DOHH2 (cell line): Measurements from ENCODE around the gene MGAT3.

Source experiments
- H3F3A ChIP-seq: fragments of 200-600 bp; sonication (generic), shearing (Covaris generic); 2 replicates; pipeline ENCODE4 v1.6.0; 2016; ENCODE audit warnings: antibody characterized with exemption, mild to moderate bottlenecking; ENCODE audit not compliant: control insufficient read depth, insufficient read depth
- H3K27ac ChIP-seq: fragments of 200-600 bp; sonication (generic); 2 replicates; pipeline ENCODE4 v1.5.1; 2014; ENCODE audit warnings: low read depth, mild to moderate bottlenecking, low read length, moderate library complexity
- H3K27me3 ChIP-seq: fragments of 200-600 bp; sonication (generic); 2 replicates; pipeline ENCODE4 v1.6.1; 2014; ENCODE audit warnings: mild to moderate bottlenecking, low read length, mixed read lengths; ENCODE audit not compliant: control insufficient read depth
- H3K36me3 ChIP-seq: fragments of 200-600 bp; sonication (generic); 2 replicates; pipeline ENCODE4 v1.6.1; 2014; ENCODE audit warnings: mild to moderate bottlenecking, low read length, moderate library complexity, mixed read lengths; ENCODE audit not compliant: control insufficient read depth
- H3K4me1 ChIP-seq: fragments of 200-600 bp; sonication (generic); 2 replicates; pipeline ENCODE4 v1.6.1; 2014; ENCODE audit warnings: mild to moderate bottlenecking, low read length, mixed read lengths; ENCODE audit not compliant: control insufficient read depth
- H3K4me2 ChIP-seq: fragments of 200-600 bp; sonication (generic); 2 replicates; pipeline ENCODE4 v1.6.0; 2014; ENCODE audit warnings: mild to moderate bottlenecking, low read length, moderate library complexity
- H3K4me3 ChIP-seq: fragments of 200-600 bp; sonication (generic); 2 replicates; pipeline ENCODE4 v1.5.1; 2014; ENCODE audit warnings: mild to moderate bottlenecking, low read length, mixed read lengths
- H3K79me2 ChIP-seq: fragments of 200-600 bp; sonication (generic); 2 replicates; pipeline ENCODE4 v1.6.1; 2014; ENCODE audit warnings: mild to moderate bottlenecking, low read length, mixed read lengths; ENCODE audit not compliant: control insufficient read depth
- H3K9me2 ChIP-seq: fragments of 200-600 bp; sonication (generic); replicated peaks from 2 replicates; pipeline ENCODE4 v1.6.1; 2014; ENCODE audit warnings: mild to moderate bottlenecking, low read length, mixed read lengths; ENCODE audit not compliant: control insufficient read depth
- H3K9me3 ChIP-seq: fragments of 200-600 bp; sonication (generic); 2 replicates; pipeline ENCODE4 v1.6.1; 2014; ENCODE audit warnings: antibody characterized with exemption, low read length, mixed read lengths; ENCODE audit not compliant: control insufficient read depth, insufficient read depth
- H4K20me1 ChIP-seq: fragments of 200-600 bp; sonication (generic); 2 replicates; pipeline ENCODE4 v1.6.0; 2014; ENCODE audit warnings: low read depth, mild to moderate bottlenecking, antibody characterized with exemption, low read length, moderate library complexity; ENCODE audit not compliant: control insufficient read depth, insufficient read depth
- EZH2phosphoT487 ChIP-seq: fragments of 200-600 bp; sonication (generic); IDR thresholded peaks from 2 replicates; pipeline ENCODE4 v1.6.1; 2017; ENCODE audit warnings: borderline replicate concordance, mild to moderate bottlenecking, antibody characterized with exemption, low read length, moderate library complexity, mixed read lengths
- TF ChIP-seq, protein P1 (sequence below): fragments of 200-600 bp; sonication (generic); IDR thresholded peaks from one replicate; pipeline ENCODE4 v1.5.1; 2014; ENCODE audit warnings: antibody characterized with exemption, mild to moderate bottlenecking, low read depth, low read length; ENCODE audit not compliant: poor library complexity, severe bottlenecking

MGAT3 gene

DNA sequence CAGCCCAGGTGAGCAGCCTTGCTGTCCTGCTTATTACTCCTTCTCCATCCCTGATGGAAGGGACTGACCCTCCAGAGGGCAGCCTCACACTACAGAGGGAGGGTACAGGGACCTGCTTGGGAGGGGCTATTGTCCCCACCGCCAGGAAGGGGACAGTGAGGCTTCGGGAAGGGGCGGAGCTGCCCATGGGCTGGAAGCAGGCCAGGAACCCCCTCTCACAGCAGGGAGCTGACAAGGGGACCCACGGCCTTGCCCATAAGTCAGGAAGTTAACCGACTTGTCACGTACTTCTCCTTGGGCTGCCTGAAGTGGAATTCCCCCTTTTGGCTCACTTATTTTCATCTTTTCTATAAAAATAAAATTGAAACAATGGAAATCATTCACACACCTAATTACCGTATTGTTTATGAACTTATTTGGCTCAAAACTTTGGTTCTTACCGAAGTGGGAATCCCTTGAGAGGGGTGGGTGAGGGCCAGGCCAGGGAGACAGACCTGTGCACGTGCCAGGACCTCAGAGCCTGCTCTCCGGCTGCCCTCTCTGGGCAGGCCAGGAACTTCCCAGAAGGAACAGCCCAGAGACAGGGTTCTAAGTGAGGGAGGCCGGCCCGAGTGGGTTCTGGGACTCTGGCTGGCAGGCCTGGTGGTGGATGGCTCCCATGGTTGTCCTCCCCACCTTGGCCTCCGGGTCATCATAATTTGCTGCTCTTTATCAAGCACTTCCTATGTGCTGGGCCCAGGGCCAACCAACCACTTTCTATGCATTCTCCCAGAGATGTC lies 5.8 kb downstream of the MGAT3 start:
- peak overlapping the region; percentile 82 for H3K4me2 ChIP-seq
- H3K36me3 ChIP-seq: peaks cover 40% of the 10 kb centered on the region
- H3K4me3 ChIP-seq: peak overlapping the region; percentile 70
- no peaks in the 10 kb centered on the region for H3K9me3 ChIP-seq
- no peaks in the 10 kb centered on the region for H4K20me1 ChIP-seq
- H3K79me2 ChIP-seq: peaks cover 84% of the 10 kb centered on the region
- H3K27ac ChIP-seq: peak overlapping the region; percentile 97
- no peaks in the 10 kb centered on the region for H3K9me2 ChIP-seq
- H3F3A ChIP-seq: peaks cover 41% of the 10 kb centered on the region
- peaks cover 92% of the 10 kb centered on the region for H3K4me1 ChIP-seq
- no peaks in the 10 kb centered on the region for H3K27me3 ChIP-seq
- TF ChIP-seq EZH2phosphoT487: no peak
- TF ChIP-seq, protein P1, sequence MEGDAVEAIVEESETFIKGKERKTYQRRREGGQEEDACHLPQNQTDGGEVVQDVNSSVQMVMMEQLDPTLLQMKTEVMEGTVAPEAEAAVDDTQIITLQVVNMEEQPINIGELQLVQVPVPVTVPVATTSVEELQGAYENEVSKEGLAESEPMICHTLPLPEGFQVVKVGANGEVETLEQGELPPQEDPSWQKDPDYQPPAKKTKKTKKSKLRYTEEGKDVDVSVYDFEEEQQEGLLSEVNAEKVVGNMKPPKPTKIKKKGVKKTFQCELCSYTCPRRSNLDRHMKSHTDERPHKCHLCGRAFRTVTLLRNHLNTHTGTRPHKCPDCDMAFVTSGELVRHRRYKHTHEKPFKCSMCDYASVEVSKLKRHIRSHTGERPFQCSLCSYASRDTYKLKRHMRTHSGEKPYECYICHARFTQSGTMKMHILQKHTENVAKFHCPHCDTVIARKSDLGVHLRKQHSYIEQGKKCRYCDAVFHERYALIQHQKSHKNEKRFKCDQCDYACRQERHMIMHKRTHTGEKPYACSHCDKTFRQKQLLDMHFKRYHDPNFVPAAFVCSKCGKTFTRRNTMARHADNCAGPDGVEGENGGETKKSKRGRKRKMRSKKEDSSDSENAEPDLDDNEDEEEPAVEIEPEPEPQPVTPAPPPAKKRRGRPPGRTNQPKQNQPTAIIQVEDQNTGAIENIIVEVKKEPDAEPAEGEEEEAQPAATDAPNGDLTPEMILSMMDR: peak; percentile 24

DNA sequence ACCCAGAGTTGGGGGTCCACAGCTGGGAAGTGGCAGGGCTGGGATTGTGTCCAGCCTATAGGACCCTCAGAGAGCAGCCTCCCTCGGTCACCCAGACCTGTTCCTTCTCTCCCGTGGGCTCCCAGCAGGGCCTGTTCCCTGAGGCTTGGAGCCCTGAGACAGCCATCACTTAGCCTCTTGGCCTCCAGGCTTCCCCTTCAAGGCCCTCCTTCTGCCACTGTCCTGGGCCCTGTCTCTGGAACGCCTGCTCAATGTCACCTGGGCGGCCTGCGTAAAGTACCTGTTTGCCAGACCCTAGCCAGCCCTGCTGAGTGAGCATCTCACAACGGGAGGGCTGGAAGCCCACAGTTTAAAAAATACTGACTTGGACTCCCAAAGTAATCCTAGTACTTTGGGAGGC lies 6.5 kb downstream of the MGAT3 start:
- Histone ChIP-seq H3K27ac (peak overlapping the region; percentile 97), H3K4me3 (peak overlapping the region; percentile 70), H3K79me2 (peaks cover 86% of the 10 kb centered on the region), H3K9me3 (no peaks in the 10 kb centered on the region), H3K9me2 (no peaks in the 10 kb centered on the region), H3K27me3 (no peaks in the 10 kb centered on the region), H3K4me1 (peaks cover 98% of the 10 kb centered on the region), H3K4me2 (peak overlapping the region; percentile 82), H3K36me3 (peaks cover 39% of the 10 kb centered on the region), H3F3A (peaks cover 42% of the 10 kb centered on the region), H4K20me1 (no peaks in the 10 kb centered on the region)
- TF ChIP-seq, protein P1: no peak

DNA sequence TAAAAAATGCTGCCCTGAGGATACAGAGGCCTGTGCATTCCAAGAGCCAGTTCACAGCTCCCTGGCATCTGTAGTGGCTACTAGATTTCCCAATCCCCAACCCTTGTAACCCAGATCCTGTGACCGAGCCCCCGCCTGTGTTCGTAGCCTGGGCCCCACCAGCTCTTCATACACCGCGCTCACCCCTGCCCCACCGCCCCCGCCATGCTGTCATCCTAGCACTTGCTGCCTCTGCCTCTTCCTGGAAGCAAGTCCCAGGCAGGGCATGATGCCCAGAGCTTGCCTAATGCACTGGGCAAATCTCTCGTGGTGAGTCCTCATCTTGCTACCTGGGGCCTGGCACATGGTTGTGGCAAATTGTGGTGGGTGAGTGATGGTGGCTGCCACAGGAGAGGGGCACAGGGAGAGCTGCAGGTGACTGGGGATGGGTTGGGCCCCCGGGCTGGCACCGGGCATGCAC lies 7.1 kb downstream of the MGAT3 start:
- peaks cover 42% of the 10 kb centered on the region for H3F3A ChIP-seq
- peaks cover 38% of the 10 kb centered on the region for H3K36me3 ChIP-seq
- TF ChIP-seq, protein P1: no peak
- TF ChIP-seq EZH2phosphoT487: no peak
- peaks cover 99% of the 10 kb centered on the region for H3K4me1 ChIP-seq
- peaks cover 86% of the 10 kb centered on the region for H3K79me2 ChIP-seq
- peak overlapping the region; percentile 70 for H3K4me3 ChIP-seq
- no peaks in the 10 kb centered on the region for H3K27me3 ChIP-seq
- peak overlapping the region; percentile 82 for H3K4me2 ChIP-seq
- no peaks in the 10 kb centered on the region for H4K20me1 ChIP-seq
- no peaks in the 10 kb centered on the region for H3K9me3 ChIP-seq
- H3K9me2 ChIP-seq: no peaks in the 10 kb centered on the region
- H3K27ac ChIP-seq: peak overlapping the region; percentile 97
